Activated T-helper 1 cell treated with anti-CD3 and anti-CD28 coated beads, Interleukin-12 subunit alpha, Interleukin-12 subunit beta, Interleukin-2, Interleukin-4 antibody, amounts not matched to agents 30 ng/mL and 10 ng/mL and 1 ng/mL, durations not matched to agents 14 hours and 24 hours and 36 hours (primary cell): ENCODE measurements around the gene WFDC9. TPM values are rescaled to one million over a fixed set of nuclear protein-coding genes. Genes with fewer than 3 reads are reported as not detected.
"Not testable (repeated sequence)": the region's sequence is repeated elsewhere in the genome, so short reads cannot be mapped to it uniquely, and the experiment has no call there.

ENCODE experiments used
- DNase-seq: peaks from one replicate; pipeline ENCODE4 v3.0.0; 2021; ENCODE audit warnings: low spot score
- H3K27ac Mint-ChIP-seq: one replicate; pipeline ENCODE4 v1.8.0; 2021; ENCODE audit warnings: mild to moderate bottlenecking, mixed read lengths
- H3K27me3 Mint-ChIP-seq: one replicate; pipeline ENCODE4 v1.8.0; 2022; ENCODE audit warnings: mild to moderate bottlenecking, moderate library complexity, mixed read lengths; ENCODE audit not compliant: insufficient read depth
- H3K36me3 Mint-ChIP-seq: one replicate; pipeline ENCODE4 v1.8.0; 2021; ENCODE audit warnings: low read depth, mixed read lengths
- H3K4me1 Mint-ChIP-seq: one replicate; pipeline ENCODE4 v1.8.0; 2021; ENCODE audit warnings: low read depth, mixed read lengths
- H3K4me3 Mint-ChIP-seq: one replicate; pipeline ENCODE4 v1.8.0; 2021; ENCODE audit warnings: mild to moderate bottlenecking, moderate library complexity, mixed read lengths
- H3K9me3 Mint-ChIP-seq: one replicate; pipeline ENCODE4 v1.8.0; 2021; ENCODE audit warnings: mixed read lengths
- intact Hi-C: fragments of 100-400 bp; cut with micrococcal nuclease; formaldehyde crosslinking; loops from one replicate; pipeline ENCODE4 v1.15.1; 2024
- total RNA-seq: library from RNA; stranded (reverse); gene quantifications from 2 replicates; pipeline ENCODE4 v1.2.3, GENCODE V29; 2022

Gene WFDC9
- total RNA-seq, 1 donor from 2014 or later: not detected

- H3K4me1 Mint-ChIP-seq, H3K9me3 Mint-ChIP-seq, H3K27ac Mint-ChIP-seq, H3K4me3 Mint-ChIP-seq, DNase-seq, H3K27me3 Mint-ChIP-seq, intact Hi-C loops, H3K36me3 Mint-ChIP-seq: not testable (repeated sequence)
Measured at GRCh38 chr20:45584294-45584693, 46.8 kb downstream of the WFDC9 start.

- Mint-ChIP-seq H3K9me3 (no peaks in the 10 kb centered on the region), H3K36me3 (no peaks in the 10 kb centered on the region), H3K4me3 (no peak overlapping the region), H3K27ac (no peak overlapping the region), H3K4me1 (no peaks in the 10 kb centered on the region), H3K27me3 (peaks cover 8% of the 10 kb centered on the region)
- no peak for DNase-seq
- intact Hi-C loops: no loop called here
Measured at GRCh38 chr20:45583502-45583901, 47.6 kb downstream of the WFDC9 start.

- Mint-ChIP-seq H3K27ac (no peak overlapping the region), H3K36me3 (no peaks in the 10 kb centered on the region), H3K4me1 (no peaks in the 10 kb centered on the region), H3K4me3 (no peak overlapping the region), H3K9me3 (no peaks in the 10 kb centered on the region), H3K27me3 (peaks cover 6% of the 10 kb centered on the region)
- intact Hi-C loops: no loop called here
- DNase-seq: no peak
Measured at GRCh38 chr20:45581702-45582101, 49.4 kb downstream of the WFDC9 start.

- DNase-seq: no peak
- intact Hi-C loops: no loop called here
- H3K27me3 Mint-ChIP-seq: peaks cover 6% of the 10 kb centered on the region
- no peak within 1 kb of the TSS for H3K27ac Mint-ChIP-seq
- no peaks in the 10 kb centered on the region for H3K4me1 Mint-ChIP-seq
- no peaks in the 10 kb centered on the region for H3K9me3 Mint-ChIP-seq
- H3K4me3 Mint-ChIP-seq: no peak within 1 kb of the TSS
- no peaks in the 10 kb centered on the region for H3K36me3 Mint-ChIP-seq
Measured at GRCh38 chr20:45579184-45579583, 51.9 kb downstream of the WFDC9 start, which contains the start of gene WFDC8. WFDC8 (minus strand) TSS chr20:45579284; CDS start chr20:45579247, 37 bp downstream.

- H3K27ac Mint-ChIP-seq: no peak overlapping the region
- no peak overlapping the region for H3K4me3 Mint-ChIP-seq
- H3K27me3 Mint-ChIP-seq: peaks cover 4% of the 10 kb centered on the region
- intact Hi-C loops: no loop called here
- DNase-seq: no peak
- no peaks in the 10 kb centered on the region for H3K36me3 Mint-ChIP-seq
- H3K4me1 Mint-ChIP-seq: no peaks in the 10 kb centered on the region
- no peaks in the 10 kb centered on the region for H3K9me3 Mint-ChIP-seq
Measured at GRCh38 chr20:45578231-45578630, 52.9 kb downstream of the WFDC9 start.

GRCh38 chr20:45576995-45577394 lies 54.1 kb downstream of the WFDC9 start:
- Mint-ChIP-seq H3K4me1 (no peaks in the 10 kb centered on the region), H3K27ac (no peak overlapping the region), H3K9me3 (no peaks in the 10 kb centered on the region), H3K4me3 (no peak overlapping the region), H3K36me3 (no peaks in the 10 kb centered on the region), H3K27me3 (peaks cover 8% of the 10 kb centered on the region)
- intact Hi-C loops: no loop called here
- DNase-seq: no peak

GRCh38 chr20:45575931-45576330 lies 55.2 kb downstream of the WFDC9 start:
- Mint-ChIP-seq H3K4me3 (no peak overlapping the region), H3K9me3 (no peaks in the 10 kb centered on the region), H3K4me1 (no peaks in the 10 kb centered on the region), H3K36me3 (no peaks in the 10 kb centered on the region), H3K27ac (no peak overlapping the region), H3K27me3 (peaks cover 8% of the 10 kb centered on the region)
- intact Hi-C loops: no loop called here
- no peak for DNase-seq

- peaks cover 14% of the 10 kb centered on the region for H3K27me3 Mint-ChIP-seq
- H3K4me3 Mint-ChIP-seq, H3K9me3 Mint-ChIP-seq, DNase-seq, intact Hi-C loops, H3K36me3 Mint-ChIP-seq, H3K27ac Mint-ChIP-seq, H3K4me1 Mint-ChIP-seq: not testable (repeated sequence)
Measured at GRCh38 chr20:45569650-45570049, 61.4 kb downstream of the WFDC9 start.

GRCh38 chr20:45564760-45565276 lies 66.3 kb downstream of the WFDC9 start:
- peaks cover 3% of the 10 kb centered on the region for H3K9me3 Mint-ChIP-seq
- H3K4me3 Mint-ChIP-seq: no peak overlapping the region
- no peak for DNase-seq
- intact Hi-C loops: no loop called here
- H3K36me3 Mint-ChIP-seq: no peaks in the 10 kb centered on the region
- no peaks in the 10 kb centered on the region for H3K4me1 Mint-ChIP-seq
- no peak overlapping the region for H3K27ac Mint-ChIP-seq
- H3K27me3 Mint-ChIP-seq: peaks cover 8% of the 10 kb centered on the region

Other genes with a start within 250 kb of the WFDC9 start
- 21.7 and 24.6 TPM in 2 replicates for gene DBNDD2, start 223.0 kb downstream of the WFDC9 start, total RNA-seq
- 89.8 and 90.6 TPM in 2 replicates for gene PIGT, start 215.1 kb downstream of the WFDC9 start, total RNA-seq
- not detected in 2 replicates for gene WFDC2, start 161.5 kb downstream of the WFDC9 start, total RNA-seq
- gene SPINT3, start 115.7 kb downstream of the WFDC9 start, total RNA-seq: not detected in 2 replicates
- not detected in 2 replicates for gene WFDC6, start 91.8 kb downstream of the WFDC9 start, total RNA-seq
- not detected in 2 replicates for gene EPPIN, start 83.9 kb downstream of the WFDC9 start, total RNA-seq
- gene WFDC8, start 52.0 kb downstream of the WFDC9 start, total RNA-seq: not detected in 2 replicates
- gene WFDC10A, start 1.5 kb downstream of the WFDC9 start, total RNA-seq: not detected in 2 replicates
- gene WFDC11, start 39.0 kb upstream of the WFDC9 start, total RNA-seq: not detected in 2 replicates
- not detected in 2 replicates for gene WFDC13, start 70.8 kb upstream of the WFDC9 start, total RNA-seq
- gene WFDC10B, start 73.7 kb upstream of the WFDC9 start, total RNA-seq: not detected in 2 replicates
- not detected in 2 replicates for gene SPINT4, start 91.1 kb upstream of the WFDC9 start, total RNA-seq
- not detected in 2 replicates for gene WFDC3, start 160.6 kb upstream of the WFDC9 start, total RNA-seq
- 35.6 and 40.1 TPM in 2 replicates for gene DNTTIP1, start 160.7 kb upstream of the WFDC9 start, total RNA-seq
- gene UBE2C, start 181.4 kb upstream of the WFDC9 start, total RNA-seq: 114 and 118 TPM in 2 replicates
- gene TNNC2, start 196.0 kb upstream of the WFDC9 start, total RNA-seq: not detected in 2 replicates
- 0.75 and 1.1 TPM in 2 replicates for gene SNX21, start 202.5 kb upstream of the WFDC9 start, total RNA-seq
- 26.5 and 27.2 TPM in 2 replicates for gene ACOT8, start 226.1 kb upstream of the WFDC9 start, total RNA-seq
- 5.8 and 6.2 TPM in 2 replicates for gene ZSWIM3, start 226.3 kb upstream of the WFDC9 start, total RNA-seq
- 7.5 and 7.8 TPM in 2 replicates for gene ZSWIM1, start 249.9 kb upstream of the WFDC9 start, total RNA-seq